HG02610 (cell line): ENCODE measurements around the gene PGAM2.
"Not testable (repeated sequence)": the region's sequence is repeated elsewhere in the genome, so short reads cannot be mapped to it uniquely, and the experiment has no call there.

Source experiments
- ATAC-seq: cut with Tn5 transposase; IDR thresholded peaks from one replicate; pipeline ENCODE4 v1.9.1; 2021; ENCODE audit warnings: mild to moderate bottlenecking, moderate library complexity; ENCODE audit not compliant: unreplicated experiment

PGAM2 gene

DNA sequence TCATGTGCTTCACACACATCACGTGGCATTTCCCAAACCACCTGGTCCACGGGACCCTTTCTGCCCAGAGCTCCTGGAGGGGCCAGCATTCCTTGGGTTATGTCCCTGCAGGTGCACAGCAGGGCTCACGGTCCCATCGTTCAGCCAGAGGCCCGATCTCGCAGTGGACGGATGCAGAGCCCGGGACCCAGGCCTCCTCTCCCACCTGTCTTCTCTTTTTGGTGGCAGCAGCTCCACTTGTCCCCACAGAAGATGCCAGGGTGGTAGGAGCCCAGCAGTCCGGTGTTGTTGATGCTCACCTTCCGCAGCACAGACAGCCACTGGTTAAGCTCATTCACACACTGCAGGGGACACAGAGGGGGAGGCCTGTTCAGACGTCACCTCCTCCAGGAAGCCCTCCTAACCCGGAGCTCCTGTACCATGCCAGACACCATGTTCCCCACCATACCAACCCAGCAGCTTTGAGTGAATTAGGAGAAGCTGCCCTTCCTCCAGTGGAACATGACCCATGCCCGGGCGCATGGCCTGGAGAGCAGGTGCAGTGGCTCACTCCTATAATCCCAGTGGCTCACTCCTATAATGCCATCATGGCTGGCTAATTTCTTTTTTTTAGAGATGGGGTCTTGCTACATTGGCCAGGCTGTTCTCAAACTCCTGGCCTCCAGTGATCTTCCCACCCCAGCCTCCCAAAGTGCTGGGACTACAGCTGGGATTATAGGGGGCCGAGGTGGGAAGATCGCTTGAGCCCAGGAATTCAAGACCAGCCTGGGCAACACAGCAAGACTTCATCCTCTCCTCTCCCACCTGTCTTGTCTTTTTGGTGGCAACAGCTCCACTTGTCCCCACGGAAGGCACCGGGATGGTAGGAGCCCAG is 31.2 kb downstream of the PGAM2 start:
- not testable (repeated sequence) for ATAC-seq

DNA sequence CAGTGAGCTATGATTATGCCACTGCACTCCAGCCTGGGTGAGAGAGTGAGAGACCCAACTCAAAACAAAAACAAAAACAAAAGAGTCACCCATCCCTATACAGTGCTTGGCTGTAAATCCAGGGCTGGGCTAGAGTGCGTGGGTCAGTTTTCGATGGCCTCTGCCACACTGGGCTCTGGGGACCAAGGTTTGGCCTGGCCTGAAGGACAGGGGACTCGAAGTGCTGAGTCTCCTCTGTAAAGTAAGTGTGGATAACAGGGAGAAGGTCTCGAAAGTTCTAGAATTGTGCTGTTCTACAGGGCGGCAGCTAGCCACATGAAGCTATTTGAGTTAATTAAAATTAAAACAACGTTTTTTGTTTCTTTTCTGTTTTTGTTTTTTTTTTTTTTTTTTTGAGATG is 33.3 kb downstream of the PGAM2 start:
- ATAC-seq = not testable (repeated sequence)

DNA sequence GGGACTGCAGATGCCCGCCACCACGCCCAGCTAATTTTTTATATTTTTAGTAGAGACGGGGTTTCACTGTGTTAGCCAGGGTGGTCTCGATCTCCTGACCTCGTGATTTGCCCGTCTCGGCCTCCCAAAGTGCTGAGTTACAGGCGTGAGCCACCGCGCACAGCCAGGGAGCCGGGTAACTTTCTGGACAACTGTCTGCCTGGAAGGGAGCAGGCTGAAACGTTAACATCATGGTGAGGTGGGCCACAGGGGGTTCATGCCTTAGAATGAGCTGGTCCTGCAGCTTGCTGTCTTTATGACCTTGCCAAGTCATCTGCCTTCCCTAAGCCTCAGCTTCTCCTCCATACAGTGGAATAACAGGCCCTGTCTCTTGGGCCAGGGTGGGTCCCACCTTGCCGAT is 34.0 kb downstream of the PGAM2 start:
- ATAC-seq = not testable (repeated sequence)

DNA sequence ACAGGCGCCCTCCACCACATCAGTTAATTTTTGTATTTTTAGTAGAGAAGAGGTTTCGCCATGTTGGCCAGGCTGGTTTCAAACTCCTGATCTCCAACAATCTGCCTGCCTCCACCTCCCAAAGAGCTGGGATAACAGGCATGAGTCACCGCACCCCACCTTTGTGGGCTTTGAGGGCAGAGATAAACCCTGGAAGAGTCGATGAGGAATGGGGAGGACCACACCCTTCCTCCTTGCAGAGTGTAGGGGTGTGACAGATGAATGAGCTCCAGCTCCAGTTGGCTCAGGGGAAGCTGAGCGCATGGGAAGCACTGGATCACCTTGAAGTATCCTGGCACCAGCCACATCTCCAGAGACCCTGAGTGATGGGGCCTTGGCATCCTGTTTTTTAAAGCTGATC is 35.3 kb downstream of the PGAM2 start:
- ATAC-seq = not testable (repeated sequence)

DNA sequence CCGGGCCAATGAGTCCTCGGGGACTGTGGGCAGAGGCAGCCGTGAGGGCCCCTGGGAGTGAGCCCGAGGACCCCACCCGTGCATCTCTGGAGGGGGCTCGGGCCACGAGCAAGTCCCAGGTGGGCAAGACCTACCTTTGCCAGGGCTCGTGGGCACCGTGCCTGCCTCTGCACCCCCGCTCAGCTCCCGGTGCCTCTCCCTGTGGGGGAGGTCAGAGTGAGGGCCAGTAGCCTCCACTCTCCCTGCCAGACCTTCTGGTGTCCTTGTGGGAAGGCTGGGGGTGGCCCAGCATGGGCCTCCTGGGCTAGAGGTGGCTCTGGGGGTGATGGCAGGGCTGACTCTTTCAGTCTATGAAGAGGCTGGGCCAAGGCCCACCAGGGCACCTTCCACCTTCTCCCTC is 35.9 kb downstream of the PGAM2 start:
- ATAC-seq = not testable (repeated sequence)

DNA sequence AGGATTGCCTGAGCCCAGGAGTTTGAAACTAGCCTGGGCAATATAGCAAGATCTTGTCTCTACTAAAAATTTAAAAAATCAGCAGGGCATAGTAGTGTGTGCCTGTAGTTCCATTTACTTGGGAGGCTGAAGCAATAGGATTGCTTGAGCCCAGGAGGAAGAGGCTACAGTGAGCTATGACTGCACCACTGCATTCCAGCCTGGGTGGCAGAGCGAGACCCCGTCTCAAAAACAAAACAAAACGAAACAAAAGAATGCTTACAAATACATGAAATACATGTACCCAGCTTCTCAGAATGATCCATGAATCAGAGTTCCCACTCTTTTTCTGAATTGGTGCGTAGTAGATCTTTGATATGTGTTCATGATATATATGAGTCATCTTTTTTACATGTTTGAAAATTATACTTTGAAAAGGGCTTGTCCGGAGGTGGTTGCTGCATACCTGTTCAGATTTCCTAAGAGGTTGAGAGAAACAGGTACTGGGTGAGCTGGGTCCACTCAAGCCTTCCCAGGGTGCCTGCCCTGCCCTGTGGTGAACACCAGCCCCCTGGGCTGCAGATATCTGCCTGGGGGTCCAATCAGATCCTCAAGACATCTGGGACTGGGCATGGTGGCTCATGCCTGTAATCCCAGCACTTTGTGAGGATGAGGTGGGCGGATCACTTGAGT is 42.4 kb downstream of the PGAM2 start:
- ATAC-seq = not testable (repeated sequence)

DNA sequence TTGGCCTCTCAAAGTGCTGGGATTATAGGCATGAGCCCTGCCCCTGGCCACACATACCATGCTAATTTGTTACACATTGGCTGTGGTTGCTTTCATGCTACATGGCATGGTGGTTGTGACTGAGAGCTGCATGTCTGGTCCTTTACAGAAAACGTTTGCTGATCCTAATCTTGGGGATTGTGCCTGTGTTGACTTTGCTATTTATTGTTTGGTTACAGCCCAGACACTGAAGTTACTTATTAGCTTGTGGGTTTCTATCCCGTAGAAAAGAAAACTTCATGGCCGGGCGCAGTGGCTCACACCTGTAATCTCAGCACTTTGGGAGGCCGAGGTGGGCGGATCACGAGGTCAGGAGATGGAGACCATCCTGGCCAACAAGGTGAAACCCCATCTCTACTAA is 43.3 kb downstream of the PGAM2 start:
- ATAC-seq = not testable (repeated sequence)

DNA sequence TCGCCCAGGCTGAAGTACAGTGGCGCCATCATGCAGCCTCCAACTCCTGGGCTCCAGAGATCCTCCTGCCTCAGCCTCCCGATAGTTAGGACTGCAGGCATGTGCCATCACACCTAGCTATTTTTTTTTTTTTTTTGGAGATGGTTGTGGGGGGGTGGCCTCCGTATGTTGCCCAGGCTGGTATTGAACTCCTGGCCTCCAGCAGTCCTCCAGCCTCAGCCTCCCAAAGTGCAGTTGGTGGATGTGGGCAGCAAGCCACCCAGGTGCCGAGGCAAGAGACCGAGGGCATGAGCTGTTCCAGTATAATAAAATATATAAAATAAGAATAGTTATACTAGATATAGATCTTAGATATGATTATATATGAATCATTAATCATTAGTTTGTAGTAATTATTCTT is 45.5 kb downstream of the PGAM2 start:
- ATAC-seq = not testable (repeated sequence)

DNA sequence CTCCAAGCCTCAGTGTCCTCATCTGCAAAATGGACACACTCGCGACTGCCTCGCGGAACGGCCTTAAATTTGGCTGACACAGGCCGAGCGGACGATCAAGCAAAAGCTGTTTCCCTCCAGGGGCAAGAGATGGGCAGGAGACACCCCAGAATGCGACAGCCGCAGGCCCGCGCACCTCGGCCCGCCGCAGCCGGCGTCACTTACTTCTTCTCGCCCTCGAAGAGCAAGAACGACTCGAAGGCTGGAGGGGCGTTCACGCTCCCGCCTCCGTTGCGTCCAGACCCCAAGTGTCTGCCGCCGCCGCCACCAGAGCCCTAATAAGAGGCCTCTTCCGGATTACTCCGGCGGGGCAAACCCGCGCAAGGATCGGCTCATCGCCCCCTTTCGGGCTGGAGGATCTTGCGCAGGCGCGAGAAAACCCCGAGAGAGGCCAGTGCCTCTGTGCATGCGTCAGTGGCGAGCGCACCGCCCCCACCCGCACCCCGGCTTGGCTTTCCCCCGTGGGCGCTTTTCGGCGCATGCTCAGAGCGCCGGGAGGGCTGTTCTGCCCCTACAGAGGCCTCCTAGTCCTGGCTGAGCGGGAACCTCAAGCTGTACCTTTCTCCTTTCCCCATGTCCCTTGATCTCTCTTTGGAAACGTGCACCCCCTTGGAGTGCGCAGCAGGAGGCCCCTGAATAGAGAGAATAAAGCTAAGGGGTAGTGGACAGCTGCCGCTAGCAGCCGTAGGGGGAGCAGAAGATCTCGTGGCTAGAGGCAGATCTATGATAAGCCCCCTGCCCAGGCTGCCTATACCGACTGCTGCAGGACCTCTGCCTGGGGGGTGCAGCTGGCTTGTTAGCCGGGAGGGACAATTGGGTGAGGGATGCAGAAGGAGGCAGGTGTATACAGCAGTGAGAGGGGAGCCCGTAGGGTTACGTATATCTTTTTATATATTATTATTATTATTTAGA is 46.2 kb downstream of the PGAM2 start:
- peak; percentile 93 for ATAC-seq

DNA sequence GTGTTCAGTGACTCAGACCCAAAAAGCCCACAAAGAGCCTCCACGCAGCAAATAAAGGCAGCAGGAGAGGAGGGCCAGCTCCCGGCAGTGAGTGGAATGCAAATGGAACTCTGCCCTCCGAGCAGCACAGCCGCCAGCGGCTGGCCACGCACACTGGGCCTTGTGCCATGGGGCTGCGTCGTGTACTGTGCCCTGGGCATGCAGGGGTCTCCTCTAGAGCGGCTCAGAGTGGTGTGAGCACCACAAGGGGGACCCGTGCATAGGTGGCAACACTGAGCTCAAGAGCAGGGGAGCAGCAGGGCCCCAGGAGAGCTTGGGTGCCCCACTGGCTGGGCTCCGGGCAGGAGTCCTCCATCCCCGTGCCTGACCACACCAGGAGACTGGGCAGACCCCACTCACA is 50.3 kb downstream of the PGAM2 start:
- not testable (repeated sequence) for ATAC-seq
